ENCODE results near the gene STK33. TPM values are rescaled to one million over a fixed set of nuclear protein-coding genes. Genes with fewer than 3 reads are reported as not detected.

Gene STK33
- total and polyA plus RNA-seq, 2 donors (not counting 1 experiment from before 2014, with no cell fraction given), result 1.7 to 3.3 TPM

DNA sequence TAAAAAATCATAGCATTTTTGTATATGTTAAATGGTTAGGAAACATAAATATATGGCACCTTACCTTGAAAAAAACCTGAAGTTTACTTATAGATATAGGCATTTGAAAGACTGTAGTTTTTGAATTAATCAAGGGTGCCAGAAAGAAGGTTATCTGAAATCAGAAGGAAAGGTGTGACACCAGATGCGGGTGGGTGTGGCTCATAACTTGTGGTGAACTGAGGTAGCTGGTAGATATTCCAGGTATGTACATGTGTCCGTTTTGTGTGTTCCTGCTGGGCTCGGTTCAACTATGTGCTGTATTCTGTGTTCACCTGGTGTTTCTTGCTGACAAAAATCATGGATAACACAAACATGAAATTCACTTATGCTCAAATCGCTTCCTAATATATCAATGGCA is 35.6 kb downstream of the STK33 start:
- H2AFZ ChIP-seq (ENCODE audit: low read length), result no peak overlapping the region
- no peak overlapping the region for H3K4me3 ChIP-seq (replicated peaks in 1 of 4; ENCODE audit: control extremely low read depth in 1 of 4, insufficient read depth in 1 of 4, low read depth in 3 of 4, low read length in 4 of 4)
- H3K27me3 ChIP-seq (ENCODE audit: control insufficient read depth, insufficient read depth, low read length), result peaks cover 2% of the 10 kb centered on the region
- no peaks in the 10 kb centered on the region for H4K20me1 ChIP-seq (ENCODE audit: control insufficient read depth, extremely low read depth, insufficient read depth, low read length)
- no peaks in the 10 kb centered on the region for H3K79me2 ChIP-seq (ENCODE audit: control insufficient read depth, insufficient read depth, low read length)
- DNase-seq (ENCODE audit: low read depth in 2 of 2), result no peak
- H3K4me2 ChIP-seq (ENCODE audit: extremely low read depth, insufficient read depth, low read length), result no peak overlapping the region
- no peaks in the 10 kb centered on the region for H3K4me1 ChIP-seq (ENCODE audit: control insufficient read depth, extremely low read depth, insufficient read depth, low read length)
- TF ChIP-seq, protein P1, sequence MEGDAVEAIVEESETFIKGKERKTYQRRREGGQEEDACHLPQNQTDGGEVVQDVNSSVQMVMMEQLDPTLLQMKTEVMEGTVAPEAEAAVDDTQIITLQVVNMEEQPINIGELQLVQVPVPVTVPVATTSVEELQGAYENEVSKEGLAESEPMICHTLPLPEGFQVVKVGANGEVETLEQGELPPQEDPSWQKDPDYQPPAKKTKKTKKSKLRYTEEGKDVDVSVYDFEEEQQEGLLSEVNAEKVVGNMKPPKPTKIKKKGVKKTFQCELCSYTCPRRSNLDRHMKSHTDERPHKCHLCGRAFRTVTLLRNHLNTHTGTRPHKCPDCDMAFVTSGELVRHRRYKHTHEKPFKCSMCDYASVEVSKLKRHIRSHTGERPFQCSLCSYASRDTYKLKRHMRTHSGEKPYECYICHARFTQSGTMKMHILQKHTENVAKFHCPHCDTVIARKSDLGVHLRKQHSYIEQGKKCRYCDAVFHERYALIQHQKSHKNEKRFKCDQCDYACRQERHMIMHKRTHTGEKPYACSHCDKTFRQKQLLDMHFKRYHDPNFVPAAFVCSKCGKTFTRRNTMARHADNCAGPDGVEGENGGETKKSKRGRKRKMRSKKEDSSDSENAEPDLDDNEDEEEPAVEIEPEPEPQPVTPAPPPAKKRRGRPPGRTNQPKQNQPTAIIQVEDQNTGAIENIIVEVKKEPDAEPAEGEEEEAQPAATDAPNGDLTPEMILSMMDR (conservative IDR thresholded peaks at IDR 0.05 in 1 of 2, IDR thresholded peaks at IDR 0.05 in 1 of 2; ENCODE audit: low read depth in 1 of 2, low read length in 2 of 2), result no peak
- TF ChIP-seq EZH2 (IDR thresholded peaks at IDR 0.05; ENCODE audit: low read length, missing control alignments), result no peak
- H3K27ac ChIP-seq (ENCODE audit: insufficient read depth, low read length), result no peak overlapping the region
- H3K9me3 ChIP-seq (ENCODE audit: control insufficient read depth, insufficient read depth, low read depth, low read length), result no peaks in the 10 kb centered on the region
- H3K36me3 ChIP-seq (ENCODE audit: control insufficient read depth, insufficient read depth, low read length), result no peaks in the 10 kb centered on the region
- H3K9ac ChIP-seq (ENCODE audit: insufficient read depth, low read length), result no peak overlapping the region

DNA sequence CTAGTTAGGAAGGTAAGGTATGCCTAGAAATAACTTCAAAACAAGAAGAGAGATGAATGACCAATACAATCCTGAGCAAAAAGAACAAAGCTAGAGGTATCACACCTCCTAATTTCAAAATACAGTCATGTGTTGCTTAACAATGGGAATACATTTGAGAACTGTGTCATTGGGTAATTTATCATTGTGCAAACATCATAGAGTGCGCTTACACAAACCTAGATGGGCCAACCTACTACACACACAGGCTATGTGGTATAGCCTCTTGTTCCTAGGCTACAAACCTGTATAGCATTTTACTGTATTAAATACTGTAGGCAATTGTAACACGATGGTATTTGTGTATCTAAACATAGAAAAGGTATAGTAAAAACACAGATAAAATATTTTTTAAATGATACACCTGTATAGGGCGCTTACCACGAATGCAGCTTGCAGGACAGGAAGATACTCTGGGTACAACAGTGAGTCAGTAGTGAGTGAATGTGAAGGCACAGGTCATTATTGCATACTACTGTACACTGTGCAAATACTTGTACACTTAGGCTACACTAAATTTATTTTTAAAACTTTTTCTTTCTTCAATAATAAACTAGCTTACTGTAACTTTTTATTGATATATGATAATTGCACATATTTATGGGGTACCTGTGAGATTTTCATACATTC is 48.2 kb downstream of the STK33 start:
- TF ChIP-seq, protein P1 (conservative IDR thresholded peaks at IDR 0.05 in 1 of 2, IDR thresholded peaks at IDR 0.05 in 1 of 2; ENCODE audit: low read depth in 1 of 2, low read length in 2 of 2), result no peak
- no peak for TF ChIP-seq EZH2 (IDR thresholded peaks at IDR 0.05; ENCODE audit: low read length, missing control alignments)
- Histone ChIP-seq H3K4me2 (ENCODE audit: extremely low read depth, insufficient read depth, low read length) (no peak overlapping the region), H3K27ac (ENCODE audit: insufficient read depth, low read length) (no peak overlapping the region), H3K9me3 (ENCODE audit: control insufficient read depth, insufficient read depth, low read depth, low read length) (no peaks in the 10 kb centered on the region), H4K20me1 (ENCODE audit: control insufficient read depth, extremely low read depth, insufficient read depth, low read length) (no peaks in the 10 kb centered on the region), H3K4me3 (replicated peaks in 1 of 4; ENCODE audit: control extremely low read depth in 1 of 4, insufficient read depth in 1 of 4, low read depth in 3 of 4, low read length in 4 of 4) (no peak overlapping the region), H3K4me1 (ENCODE audit: control insufficient read depth, extremely low read depth, insufficient read depth, low read length) (no peaks in the 10 kb centered on the region), H3K9ac (ENCODE audit: insufficient read depth, low read length) (no peak overlapping the region), H3K36me3 (ENCODE audit: control insufficient read depth, insufficient read depth, low read length) (no peaks in the 10 kb centered on the region), H3K79me2 (ENCODE audit: control insufficient read depth, insufficient read depth, low read length) (no peaks in the 10 kb centered on the region), H2AFZ (ENCODE audit: low read length) (no peak overlapping the region), H3K27me3 (ENCODE audit: control insufficient read depth, insufficient read depth, low read length) (peaks cover 4% of the 10 kb centered on the region)
- DNase-seq (ENCODE audit: low read depth in 2 of 2), result no peak

DNA sequence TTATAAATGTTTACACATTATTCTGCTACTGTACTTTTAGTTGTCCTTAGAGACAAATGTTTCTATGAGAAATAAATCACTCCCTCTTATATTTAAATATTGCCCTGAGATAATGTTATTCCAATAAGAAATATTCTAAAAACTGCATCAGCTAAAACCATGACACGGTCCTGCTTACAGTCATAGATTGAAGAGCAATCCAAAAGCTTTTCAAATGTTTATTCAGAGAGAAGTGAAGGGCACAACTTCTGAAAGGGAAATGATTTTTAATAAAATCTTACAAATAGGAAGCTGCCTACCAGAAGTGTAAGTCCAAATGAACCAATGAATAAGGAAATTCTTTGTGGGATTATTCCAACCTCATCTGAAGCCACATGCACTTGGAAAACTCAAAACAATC is 49.2 kb downstream of the STK33 start:
- H4K20me1 ChIP-seq (ENCODE audit: control insufficient read depth, extremely low read depth, insufficient read depth, low read length), result no peaks in the 10 kb centered on the region
- no peak for TF ChIP-seq EZH2 (IDR thresholded peaks at IDR 0.05; ENCODE audit: low read length, missing control alignments)
- TF ChIP-seq, protein P1 (conservative IDR thresholded peaks at IDR 0.05 in 1 of 2, IDR thresholded peaks at IDR 0.05 in 1 of 2; ENCODE audit: low read depth in 1 of 2, low read length in 2 of 2), result no peak
- H3K36me3 ChIP-seq (ENCODE audit: control insufficient read depth, insufficient read depth, low read length), result no peaks in the 10 kb centered on the region
- no peaks in the 10 kb centered on the region for H3K79me2 ChIP-seq (ENCODE audit: control insufficient read depth, insufficient read depth, low read length)
- H3K27me3 ChIP-seq (ENCODE audit: control insufficient read depth, insufficient read depth, low read length), result peaks cover 4% of the 10 kb centered on the region
- H3K4me1 ChIP-seq (ENCODE audit: control insufficient read depth, extremely low read depth, insufficient read depth, low read length), result no peaks in the 10 kb centered on the region
- no peaks in the 10 kb centered on the region for H3K9me3 ChIP-seq (ENCODE audit: control insufficient read depth, insufficient read depth, low read depth, low read length)
- no peak overlapping the region for H3K9ac ChIP-seq (ENCODE audit: insufficient read depth, low read length)
- no peak for DNase-seq (ENCODE audit: low read depth in 2 of 2)
- no peak overlapping the region for H3K4me2 ChIP-seq (ENCODE audit: extremely low read depth, insufficient read depth, low read length)
- no peak overlapping the region for H3K4me3 ChIP-seq (replicated peaks in 1 of 4; ENCODE audit: control extremely low read depth in 1 of 4, insufficient read depth in 1 of 4, low read depth in 3 of 4, low read length in 4 of 4)
- H3K27ac ChIP-seq (ENCODE audit: insufficient read depth, low read length), result no peak overlapping the region
- H2AFZ ChIP-seq (ENCODE audit: low read length), result no peak overlapping the region
